SU-DHL-6 (cell line): Measurements from ENCODE around the gene KCNQ1OT1.

Experiments
- EZH2phosphoT487 ChIP-seq: fragments of 200-600 bp; sonication (generic), shearing (Covaris generic); conservative IDR thresholded peaks from 2 replicates; pipeline ENCODE4 v1.6.1; 2018; ENCODE audit warnings: mild to moderate bottlenecking, antibody characterized with exemption, low read length, moderate library complexity, mixed read lengths
- TF ChIP-seq, protein P1 (sequence below): fragments of 200-600 bp; sonication (generic); IDR thresholded peaks from one replicate; pipeline ENCODE4 v1.5.1; 2017; ENCODE audit warnings: antibody characterized with exemption, mild to moderate bottlenecking, low read length, moderate library complexity; ENCODE audit not compliant: insufficient read depth, poor library complexity, severe bottlenecking

DNA sequence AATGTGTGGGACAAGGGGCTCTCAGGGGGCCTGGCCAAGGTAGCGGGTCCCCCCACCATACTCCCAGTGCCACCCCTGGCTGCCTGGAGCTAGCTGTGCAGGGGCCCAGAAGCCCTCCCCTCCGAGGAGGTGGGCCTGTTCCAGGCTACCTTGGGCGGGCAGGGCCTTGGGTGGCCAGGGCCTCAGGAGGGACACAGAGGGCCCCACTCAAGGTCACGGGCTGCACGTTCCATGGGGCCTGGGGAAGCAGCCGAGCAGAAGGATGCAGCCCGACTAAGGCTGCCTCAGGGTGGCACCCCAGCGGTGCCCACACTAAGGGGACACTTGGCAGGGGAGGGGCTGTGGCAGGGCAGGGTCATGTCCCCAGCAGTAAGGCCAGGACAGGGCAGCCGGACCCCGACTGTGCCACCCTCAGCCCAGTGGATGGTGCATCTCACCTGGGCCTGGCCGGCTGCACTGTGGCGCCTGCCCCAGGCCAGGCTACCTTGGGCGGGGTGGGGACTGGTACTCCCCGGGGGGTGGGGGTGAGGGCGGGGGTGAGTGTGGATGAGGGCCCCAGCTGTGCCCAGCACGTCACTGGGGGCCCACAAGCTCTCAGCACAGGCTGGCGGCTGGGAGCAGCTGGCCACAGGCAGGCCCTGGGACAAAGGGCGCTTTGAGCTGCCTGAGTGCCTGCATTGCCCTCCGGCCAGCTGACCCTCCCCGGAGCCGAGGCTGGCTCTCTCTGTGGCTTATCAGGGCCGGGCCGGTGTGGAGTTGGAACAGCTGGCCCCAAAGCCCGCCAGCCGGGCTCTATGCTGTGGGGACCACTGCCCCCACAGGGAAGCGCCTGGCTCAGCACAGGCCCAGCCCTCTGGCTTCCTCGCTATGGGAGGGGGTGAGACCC, 137.9 kb downstream of the KCNQ1OT1 start:
- TF ChIP-seq, protein P1, sequence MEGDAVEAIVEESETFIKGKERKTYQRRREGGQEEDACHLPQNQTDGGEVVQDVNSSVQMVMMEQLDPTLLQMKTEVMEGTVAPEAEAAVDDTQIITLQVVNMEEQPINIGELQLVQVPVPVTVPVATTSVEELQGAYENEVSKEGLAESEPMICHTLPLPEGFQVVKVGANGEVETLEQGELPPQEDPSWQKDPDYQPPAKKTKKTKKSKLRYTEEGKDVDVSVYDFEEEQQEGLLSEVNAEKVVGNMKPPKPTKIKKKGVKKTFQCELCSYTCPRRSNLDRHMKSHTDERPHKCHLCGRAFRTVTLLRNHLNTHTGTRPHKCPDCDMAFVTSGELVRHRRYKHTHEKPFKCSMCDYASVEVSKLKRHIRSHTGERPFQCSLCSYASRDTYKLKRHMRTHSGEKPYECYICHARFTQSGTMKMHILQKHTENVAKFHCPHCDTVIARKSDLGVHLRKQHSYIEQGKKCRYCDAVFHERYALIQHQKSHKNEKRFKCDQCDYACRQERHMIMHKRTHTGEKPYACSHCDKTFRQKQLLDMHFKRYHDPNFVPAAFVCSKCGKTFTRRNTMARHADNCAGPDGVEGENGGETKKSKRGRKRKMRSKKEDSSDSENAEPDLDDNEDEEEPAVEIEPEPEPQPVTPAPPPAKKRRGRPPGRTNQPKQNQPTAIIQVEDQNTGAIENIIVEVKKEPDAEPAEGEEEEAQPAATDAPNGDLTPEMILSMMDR: no peak
- TF ChIP-seq EZH2phosphoT487: no peak
